Left lobe of liver (tissue), 2 donors: ENCODE data around the gene SCAMP1. TPM values are rescaled to one million over a fixed set of nuclear protein-coding genes. Genes with fewer than 3 reads are reported as not detected.
"Not testable (repeated sequence)": the region's sequence is repeated elsewhere in the genome, so short reads cannot be mapped to it uniquely, and the experiment has no call there.

Experiments
- ATAC-seq: fragments of 200-7000 bp; cut with Tn5 transposase; one replicate; pipeline ENCODE4 v1.9.1; 2020; ENCODE audit warnings: mild to moderate bottlenecking, moderate library complexity
- DNase-seq: peaks from one replicate; pipeline ENCODE4 v3.0.0-alpha.2; 2020; ENCODE audit warnings: low spot score
- total RNA-seq: library from RNA; stranded (reverse); gene quantifications from one replicate; pipeline ENCODE4 v1.2.1, GENCODE V29; 2021
- donor health status: DM: no; HTN: no; CAD: no; lungs with moderate emphysema.
- donor health status: DM: no; HTN: yes; CAD: no.

SCAMP1 gene, protein sequence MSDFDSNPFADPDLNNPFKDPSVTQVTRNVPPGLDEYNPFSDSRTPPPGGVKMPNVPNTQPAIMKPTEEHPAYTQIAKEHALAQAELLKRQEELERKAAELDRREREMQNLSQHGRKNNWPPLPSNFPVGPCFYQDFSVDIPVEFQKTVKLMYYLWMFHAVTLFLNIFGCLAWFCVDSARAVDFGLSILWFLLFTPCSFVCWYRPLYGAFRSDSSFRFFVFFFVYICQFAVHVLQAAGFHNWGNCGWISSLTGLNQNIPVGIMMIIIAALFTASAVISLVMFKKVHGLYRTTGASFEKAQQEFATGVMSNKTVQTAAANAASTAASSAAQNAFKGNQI
- 11.3 TPM for total RNA-seq

- ATAC-seq (peak; percentile 97), DNase-seq (peak; percentile 95)
Measured at GRCh38 chr5:78359831-78360673, at the start of gene SCAMP1. TSS of gene SCAMP1 (plus strand) at chr5:78360617. CDS start at chr5:78360672, 55 bp downstream.

DNA sequence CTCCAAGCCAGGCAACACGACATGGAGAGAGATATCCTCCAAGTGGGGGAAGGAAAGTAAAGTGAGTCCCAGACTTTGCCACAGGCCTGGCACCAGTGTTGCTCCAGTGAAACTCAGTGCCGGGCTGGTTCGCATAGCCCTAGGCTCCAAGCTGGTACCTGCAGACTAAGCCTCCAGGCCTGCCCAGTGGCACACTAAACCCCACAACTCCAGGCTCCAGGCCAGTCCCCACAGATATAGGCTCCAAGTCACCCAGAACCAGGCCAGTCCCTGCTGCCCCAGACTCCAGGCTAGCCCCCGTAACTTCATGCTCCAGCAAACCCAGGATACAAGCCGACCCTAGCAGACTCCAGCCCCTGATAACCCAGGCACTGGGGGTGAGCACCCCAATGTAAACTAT, 42.9 kb upstream of the SCAMP1 start:
- ATAC-seq = no peak

GRCh38 chr5:78318337-78318736, 42.1 kb upstream of the SCAMP1 start:
- ATAC-seq (no peak), DNase-seq (no peak)

More for the DNA sequence above, 42.9 kb upstream of the SCAMP1 start:
- no peak for DNase-seq

DNA sequence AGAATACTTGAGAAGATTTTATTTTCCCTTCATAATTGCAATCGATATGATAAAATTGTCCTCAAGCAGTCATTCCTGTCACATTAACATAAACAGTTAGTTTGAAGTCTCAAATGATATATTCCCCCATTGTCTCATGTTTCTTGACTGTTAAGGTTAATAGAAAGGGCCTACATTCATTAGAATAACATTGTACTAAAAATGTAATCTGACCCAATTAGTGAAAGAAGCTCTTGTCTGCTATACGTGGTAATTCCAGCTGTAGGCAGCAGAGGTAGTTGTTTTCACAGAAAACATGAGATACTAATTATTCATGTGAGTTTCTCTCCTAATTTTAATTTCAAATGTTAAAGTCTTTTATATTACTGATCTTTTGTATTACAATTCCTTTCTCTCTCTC, 40.0 kb upstream of the SCAMP1 start:
- DNase-seq (no peak), ATAC-seq (peak; percentile 62)

GRCh38 chr5:78323241-78323640, 37.2 kb upstream of the SCAMP1 start:
- ATAC-seq = no peak
- DNase-seq = no peak

DNA sequence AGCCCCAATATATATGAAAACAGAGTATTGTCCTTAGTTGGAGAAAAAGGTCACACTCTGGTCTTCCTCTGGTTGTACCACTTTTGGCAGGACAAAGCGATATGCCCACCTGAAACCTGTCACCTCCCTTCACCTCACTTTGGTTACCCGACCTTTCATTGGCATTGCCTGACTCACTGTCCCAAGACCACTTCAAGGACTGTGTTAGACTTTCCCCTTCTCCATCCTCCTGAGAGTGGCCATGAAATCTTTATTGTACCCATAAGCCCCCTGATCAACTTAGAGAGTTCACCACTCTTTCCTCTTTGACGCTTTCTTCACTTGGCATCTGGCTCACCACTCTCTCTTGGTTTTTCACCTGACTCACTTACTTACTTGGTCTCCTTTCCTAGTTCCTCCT, 33.5 kb upstream of the SCAMP1 start:
- ATAC-seq (no peak), DNase-seq (no peak)

DNA sequence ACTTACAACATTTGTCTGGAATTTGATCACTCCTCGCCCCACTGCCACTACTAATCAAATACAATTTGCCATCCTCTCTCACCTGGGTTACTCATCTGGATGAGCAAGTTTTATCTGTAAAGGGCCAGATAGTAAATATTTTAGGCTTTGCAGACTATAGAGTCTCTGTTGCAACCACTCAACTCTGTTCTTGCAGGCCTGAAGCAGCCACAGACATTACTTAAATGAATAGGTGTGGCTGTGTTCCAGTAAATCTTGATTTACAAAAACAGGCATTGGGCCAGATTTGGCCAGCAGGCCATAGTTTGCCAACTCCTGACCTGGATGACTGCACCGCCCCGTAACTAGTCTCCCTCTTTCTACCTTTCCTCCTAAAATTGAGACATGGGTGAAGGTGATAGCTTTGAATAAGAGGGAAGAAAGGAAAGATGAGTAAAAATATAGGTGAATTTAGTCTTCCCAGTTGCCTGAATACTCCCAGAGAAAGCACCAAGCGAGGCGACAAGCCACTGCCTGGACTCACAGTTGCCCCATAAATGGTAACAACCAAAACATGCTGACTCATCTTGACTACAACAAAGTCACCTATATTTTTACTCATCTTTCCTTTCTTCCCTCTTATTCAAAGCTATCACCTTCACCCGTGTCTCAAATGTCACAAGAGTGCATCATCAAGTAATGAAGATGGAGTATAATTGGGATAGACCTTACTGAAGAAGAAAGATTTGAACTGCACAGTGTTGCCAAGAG, 32.5 kb upstream of the SCAMP1 start:
- ATAC-seq (peak; percentile 54), DNase-seq (no peak)

DNA sequence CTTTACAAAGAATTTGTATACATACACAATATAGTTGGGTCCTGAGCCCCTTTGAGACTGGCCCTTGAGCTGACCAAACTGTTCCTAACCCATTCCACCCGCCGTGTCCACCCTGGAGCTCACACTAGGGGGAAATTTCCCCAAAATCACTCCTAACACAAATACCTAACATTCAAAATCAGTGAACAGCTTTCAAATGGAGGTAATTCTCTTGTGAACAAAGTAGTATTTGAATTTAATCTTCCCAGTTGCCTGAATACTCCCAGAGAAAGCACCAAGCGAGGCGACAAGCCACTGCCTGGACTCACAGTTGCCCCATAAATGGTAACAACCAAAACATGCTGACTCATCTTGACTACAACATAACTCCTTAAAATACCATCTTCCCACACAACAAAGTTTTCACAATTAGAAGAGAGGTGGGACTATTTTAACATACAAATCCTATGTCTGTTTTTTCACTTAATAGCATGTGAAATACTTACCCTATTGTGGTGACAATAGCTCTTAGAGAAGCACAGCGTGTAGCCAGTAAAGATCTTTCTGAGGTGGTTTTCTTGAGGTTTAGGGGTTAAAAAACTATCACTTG, 31.7 kb upstream of the SCAMP1 start:
- DNase-seq = no peak
- no peak for ATAC-seq

DNA sequence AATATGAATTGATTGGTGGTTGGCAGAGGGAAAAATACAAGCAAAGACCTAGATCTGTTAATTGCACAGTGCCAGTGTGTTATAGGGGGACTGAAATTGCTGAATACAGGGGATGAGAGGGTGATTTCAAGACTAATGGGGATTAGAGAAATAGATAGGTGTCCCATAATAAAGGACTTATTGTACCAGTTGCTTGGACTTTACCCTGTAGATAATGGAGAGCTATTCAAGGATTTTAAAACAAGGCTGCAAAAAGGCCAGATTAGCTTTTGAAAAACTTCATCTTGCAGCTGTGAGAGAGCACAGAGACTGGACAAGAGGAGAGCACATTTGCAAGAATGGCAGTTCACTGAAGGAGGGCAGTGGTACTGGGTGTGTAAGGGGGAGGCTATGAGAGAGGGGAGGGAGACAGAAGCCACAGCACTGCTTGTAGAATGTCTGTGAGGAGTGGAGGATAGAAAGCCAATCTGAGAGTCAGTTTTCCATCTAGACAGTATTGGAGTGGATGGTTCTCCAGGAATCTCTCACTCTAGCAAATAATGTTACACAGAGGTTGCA, 28.8 kb upstream of the SCAMP1 start:
- DNase-seq (no peak), ATAC-seq (no peak)

DNA sequence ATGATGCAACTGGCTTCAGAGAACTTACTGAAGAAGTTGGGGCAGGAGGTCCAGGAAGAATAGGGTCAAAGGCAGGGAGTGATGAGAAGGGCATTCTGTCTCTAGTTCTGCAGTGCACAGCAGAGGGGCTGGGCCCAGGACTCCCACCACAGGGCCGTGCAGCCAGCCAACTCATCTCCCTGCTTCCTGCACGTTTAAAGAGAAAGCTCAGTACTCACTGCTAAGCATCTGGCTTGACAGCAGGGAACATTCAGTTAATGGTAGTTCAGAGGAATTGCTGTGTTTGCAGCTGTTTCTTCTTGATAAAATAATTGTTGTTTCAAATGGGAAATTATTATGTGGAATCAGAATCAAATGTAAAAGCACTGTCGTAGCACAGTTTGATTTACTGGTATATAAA, 25.6 kb upstream of the SCAMP1 start:
- no peak for ATAC-seq
- DNase-seq = no peak

GRCh38 chr5:78335976-78336375, 24.4 kb upstream of the SCAMP1 start:
- DNase-seq = no peak
- ATAC-seq = no peak

- ATAC-seq = no peak
Measured at GRCh38 chr5:78336698-78337097, 23.7 kb upstream of the SCAMP1 start.

DNA sequence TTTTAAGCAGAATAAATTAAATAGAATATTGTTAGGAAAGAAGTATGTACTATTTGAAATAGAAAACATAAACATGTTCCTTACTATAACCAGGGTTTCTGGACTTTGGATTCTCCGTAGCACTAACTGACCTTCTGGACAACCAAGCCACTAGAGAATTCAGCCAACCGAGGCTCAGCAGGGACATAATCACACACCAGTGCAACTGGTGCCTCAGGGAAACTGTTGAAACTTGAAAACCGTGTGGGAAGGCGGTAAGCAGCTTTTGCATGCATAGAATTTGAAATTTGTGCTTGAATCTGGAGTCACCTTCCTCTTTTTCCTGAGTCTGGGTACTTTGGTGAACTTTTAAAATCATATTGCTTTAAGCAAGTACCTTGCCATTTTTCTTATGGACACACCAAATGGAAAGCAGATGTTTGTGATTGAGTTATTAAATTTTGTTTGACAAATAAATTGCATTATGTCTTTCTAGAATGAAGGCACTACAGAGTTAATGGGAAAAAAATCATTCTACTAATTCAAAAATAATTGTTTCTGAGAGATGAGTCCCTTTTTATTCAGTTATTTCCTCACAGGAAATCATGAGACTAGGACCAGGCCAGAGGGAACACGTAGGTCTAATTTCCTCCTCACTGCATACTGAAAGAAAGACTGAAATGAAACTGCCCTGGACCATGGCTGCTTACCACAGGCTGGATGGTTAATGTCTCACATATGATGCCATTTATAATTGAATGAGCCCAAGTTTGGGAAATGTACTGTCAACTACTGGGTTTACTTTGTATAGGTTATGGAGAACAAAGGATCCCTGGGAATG, 20.6 kb upstream of the SCAMP1 start:
- peak; percentile 26 for ATAC-seq
- no peak for DNase-seq

More at GRCh38 chr5:78336698-78337097, 23.7 kb upstream of the SCAMP1 start:
- no peak for DNase-seq

- no peak for DNase-seq
- no peak for ATAC-seq
Measured at GRCh38 chr5:78341440-78341839, 19.0 kb upstream of the SCAMP1 start.

DNA sequence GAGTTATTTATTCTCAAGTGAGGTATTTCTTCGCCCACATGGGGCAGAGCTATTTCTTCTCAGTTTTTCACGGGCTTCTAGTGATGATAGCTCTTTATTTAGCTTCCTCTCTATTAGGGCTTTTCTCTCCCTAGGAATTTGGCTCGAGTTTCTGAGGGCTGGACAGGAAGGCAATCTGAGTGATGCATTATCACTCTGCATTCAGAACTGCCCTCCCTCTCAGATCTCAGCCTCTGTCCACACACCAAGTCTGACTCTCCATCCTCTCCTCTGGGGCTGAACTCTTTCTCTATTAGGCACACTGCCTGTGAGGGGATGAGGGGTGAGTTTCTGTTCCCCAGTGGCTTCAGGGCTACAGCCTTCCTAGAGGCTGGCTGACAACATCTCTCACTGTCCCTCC, 14.9 kb upstream of the SCAMP1 start:
- DNase-seq (no peak), ATAC-seq (no peak)

DNA sequence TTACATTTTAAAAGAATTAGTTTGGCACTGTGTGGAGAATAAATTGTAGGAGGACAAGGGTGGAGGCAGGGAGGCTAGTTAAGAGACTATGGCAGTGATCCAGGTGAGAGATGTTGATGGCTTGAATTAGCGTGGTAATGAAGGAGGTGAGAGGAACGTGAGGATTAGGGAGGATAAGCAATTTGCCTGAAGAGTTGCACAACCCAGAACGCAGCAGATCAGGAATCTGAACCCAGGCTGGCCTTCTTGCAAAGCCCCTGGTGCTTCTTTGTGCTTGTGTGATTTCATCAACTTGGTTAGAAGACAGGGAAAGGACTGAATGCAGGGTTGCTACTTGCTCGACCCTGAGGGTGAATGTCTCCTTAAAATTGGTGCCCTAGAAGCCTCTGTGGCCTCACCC, 6.9 kb upstream of the SCAMP1 start:
- DNase-seq (no peak), ATAC-seq (no peak)

DNA sequence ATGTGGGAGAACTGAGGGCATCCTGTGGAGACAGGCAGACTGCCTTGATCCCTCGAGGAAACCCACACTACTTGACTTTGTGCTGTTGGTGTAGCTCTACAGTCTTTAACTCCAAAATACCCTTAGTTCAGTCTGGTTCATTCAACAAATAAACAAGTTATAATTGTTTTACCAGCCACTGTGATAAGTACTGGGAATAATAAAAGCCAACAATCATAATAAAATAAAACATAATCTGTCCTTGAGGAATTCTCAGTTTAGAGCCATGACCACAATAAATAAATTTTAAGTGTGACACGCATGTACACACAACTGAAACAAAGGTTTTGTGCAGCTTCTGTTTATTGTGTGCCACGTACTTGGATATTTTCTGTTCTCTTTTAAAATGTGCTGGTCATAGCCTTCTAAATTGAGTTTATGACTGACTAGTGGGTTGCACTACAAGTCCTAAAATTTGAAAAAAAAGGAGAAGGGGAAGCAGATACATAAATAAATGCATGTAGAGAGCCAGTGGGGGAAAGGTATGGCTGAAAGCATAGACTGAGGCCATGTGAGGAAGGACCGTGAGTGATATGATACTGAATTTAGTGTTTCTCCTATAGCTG, 6.2 kb upstream of the SCAMP1 start:
- DNase-seq = no peak

DNA sequence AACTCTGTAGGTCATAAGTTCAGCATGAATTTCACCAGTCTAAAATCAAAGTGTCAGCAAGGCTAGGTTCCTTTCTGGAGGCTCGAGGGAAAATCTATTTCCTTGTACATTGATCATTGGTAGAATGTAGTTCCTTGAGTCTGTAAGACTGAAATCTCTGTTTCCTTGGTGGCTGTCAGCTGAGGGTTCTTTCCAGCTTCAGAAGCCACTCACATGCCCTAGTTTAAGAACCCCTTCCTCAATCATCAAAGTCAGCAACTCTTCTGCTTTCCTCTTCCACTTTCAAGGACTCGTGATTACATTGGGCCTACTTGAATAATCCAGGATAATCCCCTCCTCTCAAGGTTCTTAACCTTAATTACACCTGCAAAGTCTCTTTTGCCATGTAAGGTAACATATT, 4.9 kb upstream of the SCAMP1 start:
- DNase-seq (no peak), ATAC-seq (no peak)

More for the DNA sequence above, 6.2 kb upstream of the SCAMP1 start:
- ATAC-seq = no peak

DNA sequence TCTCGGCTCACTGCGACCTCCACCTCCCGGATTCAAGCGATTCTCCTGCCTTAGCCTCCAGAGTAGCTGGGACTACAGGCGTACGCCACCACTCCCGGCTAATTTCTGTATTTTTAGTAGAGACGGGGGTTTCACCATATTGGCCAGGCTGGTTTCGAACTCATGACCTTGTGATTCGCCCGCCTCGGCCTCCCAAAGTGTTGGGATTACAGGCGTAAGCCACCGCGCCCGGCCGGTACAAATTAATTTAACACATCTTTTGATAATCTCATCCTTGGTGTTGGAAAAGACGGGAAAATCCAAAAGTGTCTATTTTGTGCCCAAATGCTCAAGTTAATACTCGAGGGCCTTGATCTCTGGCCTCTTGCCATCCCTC, 974 bp upstream of the SCAMP1 start:
- DNase-seq, ATAC-seq: not testable (repeated sequence)

GRCh38 chr5:78360674-78360923, 182 bp downstream of the SCAMP1 start:
- ATAC-seq = no peak
- no peak for DNase-seq
